SW480 (cell line): ENCODE results near the gene EVX2.

ENCODE experiments used
- DNase-seq: peaks from one replicate; pipeline ENCODE4 v3.0.0-alpha.2; 2016; ENCODE audit warnings: low spot score

The EVX2 gene

DNA sequence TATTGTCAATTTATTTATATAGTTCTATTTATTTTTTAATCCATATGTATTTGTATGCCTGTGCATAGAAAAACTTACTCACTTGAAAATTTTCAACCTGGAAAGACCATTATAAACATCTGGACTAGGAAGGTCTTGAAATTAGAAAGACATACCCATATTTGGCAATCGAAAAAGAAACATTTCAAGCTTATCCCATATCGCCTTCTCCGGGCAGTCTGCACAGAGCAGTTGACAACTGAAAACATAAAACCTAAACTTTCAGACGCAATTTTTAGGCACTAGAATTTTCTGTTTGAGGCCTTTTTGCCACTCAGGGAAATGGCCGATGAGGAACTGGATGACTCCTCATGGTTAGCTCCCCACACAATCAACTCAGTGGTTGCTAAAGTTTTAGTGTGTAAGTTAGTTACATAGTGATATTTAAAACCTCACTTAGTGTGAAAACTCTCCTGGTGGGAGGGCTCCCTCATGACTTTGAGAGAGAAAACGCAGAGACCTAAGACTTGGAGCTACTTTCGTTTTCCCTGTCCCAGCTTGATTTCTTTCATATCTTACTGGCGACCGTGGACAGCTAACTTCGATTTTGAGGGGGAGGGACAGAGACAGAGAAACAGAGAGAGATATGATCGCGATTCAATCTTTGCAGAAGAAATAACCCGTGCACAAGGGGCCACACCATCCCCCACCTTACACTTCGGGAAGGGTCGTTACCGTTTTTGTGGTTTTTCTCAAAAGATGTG is 12.7 kb upstream of the EVX2 start:
- DNase-seq, result no peak

GRCh38 chr2:176095421-176095820 is 11.7 kb upstream of the EVX2 start:
- no peak for DNase-seq

DNA sequence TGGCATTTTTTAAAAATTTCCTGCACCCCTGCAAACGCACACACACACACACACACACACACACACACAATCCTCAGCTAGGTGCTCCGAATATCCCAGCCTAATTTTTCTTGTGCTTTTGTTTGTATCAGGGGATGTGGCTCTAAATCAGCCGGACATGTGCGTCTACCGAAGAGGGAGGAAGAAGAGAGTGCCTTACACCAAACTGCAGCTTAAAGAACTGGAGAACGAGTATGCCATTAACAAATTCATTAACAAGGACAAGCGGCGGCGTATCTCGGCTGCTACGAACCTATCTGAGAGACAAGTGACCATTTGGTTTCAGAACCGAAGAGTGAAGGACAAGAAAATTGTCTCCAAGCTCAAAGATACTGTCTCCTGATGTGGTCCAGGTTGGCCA is 10.6 kb upstream of the EVX2 start:
- DNase-seq, result no peak

DNA sequence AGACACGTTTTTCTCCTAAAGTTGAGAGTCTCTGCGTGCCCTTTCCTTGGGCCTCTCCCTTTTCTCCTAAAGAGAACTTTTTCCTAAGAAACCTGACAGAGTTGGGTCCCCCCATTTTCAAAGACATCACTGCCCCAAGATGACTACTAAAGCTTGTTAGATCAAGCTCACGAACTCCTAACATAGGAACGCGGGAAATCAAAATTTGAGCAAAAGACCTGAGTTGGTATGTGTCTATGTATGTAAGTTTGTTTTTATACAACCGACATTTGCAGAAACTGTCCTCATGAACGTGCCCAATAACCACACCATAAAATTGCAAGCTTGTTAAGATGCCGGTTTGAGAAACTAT is 10.1 kb upstream of the EVX2 start:
- no peak for DNase-seq

DNA sequence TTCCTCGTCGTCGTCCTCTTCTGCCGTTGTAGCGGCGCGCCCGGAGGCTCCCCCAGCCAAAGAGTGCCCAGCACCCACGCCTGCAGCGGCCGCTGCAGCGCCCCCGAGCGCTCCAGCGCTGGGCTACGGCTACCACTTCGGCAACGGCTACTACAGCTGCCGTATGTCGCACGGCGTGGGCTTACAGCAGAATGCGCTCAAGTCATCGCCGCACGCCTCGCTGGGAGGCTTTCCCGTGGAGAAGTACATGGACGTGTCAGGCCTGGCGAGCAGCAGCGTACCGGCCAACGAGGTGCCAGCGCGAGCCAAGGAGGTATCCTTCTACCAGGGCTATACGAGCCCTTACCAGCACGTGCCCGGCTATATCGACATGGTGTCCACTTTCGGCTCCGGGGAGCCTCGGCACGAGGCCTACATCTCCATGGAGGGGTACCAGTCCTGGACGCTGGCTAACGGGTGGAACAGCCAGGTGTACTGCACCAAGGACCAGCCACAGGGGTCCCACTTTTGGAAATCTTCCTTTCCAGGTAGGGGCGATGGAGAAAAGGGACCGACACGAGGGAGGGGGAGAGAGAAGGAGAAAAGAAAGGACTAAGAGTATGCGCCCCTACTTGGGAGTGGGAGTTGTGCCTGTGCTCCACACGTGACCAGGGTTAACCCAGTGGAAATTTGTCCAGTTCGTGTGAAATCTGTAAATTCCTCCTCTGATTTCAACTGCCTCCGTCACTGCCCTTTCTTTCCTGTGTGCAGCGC is 9.6 kb upstream of the EVX2 start:
- DNase-seq, result peak; percentile 67

DNA sequence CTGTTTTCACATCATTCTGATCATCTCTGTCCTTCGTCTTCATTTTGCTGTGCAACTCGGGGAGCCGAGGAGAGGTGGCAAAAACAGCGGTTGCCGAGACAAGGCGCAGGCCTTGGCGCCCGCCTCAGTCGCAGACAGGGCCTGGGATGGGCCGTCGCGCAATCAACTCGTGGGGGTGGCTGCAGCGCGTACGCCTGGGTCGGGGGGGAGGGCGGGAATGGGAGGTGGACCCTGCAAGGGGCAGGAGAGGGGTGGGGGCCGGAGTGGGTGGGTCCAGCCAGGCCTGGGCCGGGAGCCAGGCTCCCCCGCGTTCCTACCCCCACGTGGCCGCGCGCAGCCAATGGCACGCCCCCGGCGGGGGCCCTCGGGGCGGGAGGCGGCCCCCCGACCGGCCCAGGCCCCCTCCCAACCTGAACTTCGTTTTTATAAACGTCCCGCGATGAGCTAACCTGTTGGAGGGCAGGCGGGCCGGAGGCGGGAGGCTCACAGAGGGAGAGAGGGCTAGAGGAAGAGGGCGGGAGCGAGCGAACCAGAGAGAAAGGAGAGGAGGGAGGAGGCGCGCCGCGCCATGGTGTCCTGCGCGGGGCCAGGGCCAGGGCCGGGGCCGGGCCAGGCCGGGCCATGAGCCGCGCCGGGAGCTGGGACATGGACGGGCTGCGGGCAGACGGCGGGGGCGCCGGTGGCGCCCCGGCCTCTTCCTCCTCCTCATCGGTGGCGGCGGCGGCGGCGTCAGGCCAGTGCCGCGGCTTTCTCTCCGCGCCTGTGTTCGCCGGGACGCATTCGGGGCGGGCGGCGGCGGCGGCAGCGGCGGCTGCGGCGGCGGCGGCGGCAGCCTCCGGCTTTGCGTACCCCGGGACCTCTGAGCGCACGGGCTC is 8.7 kb upstream of the EVX2 start, which contains the start of gene HOXD13:
HOXD13 (plus strand) TSS at position 452 of the 875 bp plus-strand sequence; CDS start at position 622, 170 bp downstream.
- DNase-seq, result peak; percentile 41

DNA sequence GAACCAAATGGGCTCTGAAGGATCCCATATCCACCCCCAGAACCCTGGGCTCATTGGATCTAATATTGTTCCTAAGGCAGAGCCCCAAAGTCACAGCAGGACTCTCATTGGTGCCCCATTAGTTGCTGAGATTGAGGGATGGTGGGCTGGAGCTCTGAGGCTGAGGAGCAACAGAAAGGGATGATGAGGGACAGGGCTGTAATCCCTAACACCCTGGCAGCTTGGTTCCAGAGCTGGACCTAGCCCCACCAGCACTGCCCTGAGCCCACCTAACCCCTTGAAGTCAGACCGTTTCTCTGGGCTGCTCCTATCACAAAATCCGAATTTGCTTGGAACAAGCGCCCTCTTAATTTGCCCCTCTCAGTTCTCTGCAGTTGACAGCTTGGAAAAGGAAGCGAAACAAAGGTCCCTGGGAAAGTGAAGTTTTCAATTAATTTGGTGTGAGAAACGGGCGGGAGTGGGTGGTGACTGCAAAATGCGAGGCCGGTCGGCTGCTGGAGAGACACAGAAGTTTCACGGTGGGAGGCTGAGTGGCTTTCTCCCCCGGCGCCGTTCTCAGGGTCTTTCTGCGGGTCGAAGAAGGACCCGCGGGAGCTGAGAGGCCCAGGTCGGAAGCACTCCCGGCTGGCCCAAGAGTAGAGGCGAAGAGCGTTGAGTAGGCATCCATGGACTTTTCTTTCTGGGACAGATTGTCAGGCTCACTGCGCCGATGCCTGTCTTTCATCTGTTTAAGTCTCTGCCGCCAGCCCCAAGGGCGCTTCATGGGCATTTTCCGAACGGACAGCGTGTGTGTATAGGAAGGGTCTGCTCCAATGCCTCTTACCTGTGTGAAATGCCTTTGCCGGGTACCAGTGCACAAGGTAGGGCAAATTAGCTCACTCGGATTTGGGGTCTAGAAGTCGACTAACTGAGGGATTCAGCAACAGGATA is 7.8 kb upstream of the EVX2 start:
- no peak for DNase-seq

DNA sequence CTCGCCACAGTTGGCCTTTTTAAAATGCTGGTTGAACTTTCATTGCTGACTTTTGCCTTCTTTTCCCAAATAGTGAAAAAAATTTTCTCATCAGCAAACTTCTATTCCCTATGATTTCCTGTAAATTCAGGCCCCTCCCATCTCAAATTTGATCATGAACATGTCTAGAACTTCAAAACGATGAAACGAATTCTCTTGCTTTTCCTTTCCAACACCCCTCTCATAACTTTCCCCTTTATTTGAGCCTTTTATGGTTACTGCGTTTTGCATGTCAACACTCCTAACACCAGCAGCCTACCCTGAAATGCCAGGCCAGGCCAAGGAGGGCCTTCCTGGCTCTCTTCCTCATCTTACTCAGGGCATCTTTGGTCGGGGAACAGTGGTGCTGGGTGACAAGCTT is 7.1 kb upstream of the EVX2 start:
- DNase-seq, result no peak

DNA sequence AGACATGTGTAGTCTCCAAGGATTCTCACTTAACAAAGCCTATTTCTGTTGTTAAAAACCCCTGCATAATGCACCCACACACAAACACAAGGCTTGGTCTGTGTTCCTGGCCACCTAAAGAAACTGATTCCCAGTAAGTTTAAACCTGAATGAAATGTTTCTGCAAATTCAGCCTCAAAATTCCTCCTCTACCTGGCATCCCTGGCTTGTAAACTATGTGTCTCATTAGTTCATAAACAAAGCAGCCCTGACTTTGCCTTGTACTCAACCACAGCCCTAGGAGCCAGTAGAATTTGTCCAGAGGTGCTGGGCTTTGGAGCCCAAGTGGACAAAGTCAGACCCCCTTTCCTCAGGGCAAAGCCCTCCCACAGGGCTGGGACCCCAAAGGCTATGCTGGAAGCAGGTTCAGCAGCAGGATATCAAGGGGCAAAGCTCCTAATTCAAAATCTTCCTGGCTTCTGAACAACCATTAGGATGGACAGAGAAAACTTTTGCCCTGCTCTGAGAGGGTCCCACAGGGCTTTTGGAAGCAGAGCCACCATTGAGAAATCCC is 6.2 kb upstream of the EVX2 start:
- DNase-seq, result no peak

DNA sequence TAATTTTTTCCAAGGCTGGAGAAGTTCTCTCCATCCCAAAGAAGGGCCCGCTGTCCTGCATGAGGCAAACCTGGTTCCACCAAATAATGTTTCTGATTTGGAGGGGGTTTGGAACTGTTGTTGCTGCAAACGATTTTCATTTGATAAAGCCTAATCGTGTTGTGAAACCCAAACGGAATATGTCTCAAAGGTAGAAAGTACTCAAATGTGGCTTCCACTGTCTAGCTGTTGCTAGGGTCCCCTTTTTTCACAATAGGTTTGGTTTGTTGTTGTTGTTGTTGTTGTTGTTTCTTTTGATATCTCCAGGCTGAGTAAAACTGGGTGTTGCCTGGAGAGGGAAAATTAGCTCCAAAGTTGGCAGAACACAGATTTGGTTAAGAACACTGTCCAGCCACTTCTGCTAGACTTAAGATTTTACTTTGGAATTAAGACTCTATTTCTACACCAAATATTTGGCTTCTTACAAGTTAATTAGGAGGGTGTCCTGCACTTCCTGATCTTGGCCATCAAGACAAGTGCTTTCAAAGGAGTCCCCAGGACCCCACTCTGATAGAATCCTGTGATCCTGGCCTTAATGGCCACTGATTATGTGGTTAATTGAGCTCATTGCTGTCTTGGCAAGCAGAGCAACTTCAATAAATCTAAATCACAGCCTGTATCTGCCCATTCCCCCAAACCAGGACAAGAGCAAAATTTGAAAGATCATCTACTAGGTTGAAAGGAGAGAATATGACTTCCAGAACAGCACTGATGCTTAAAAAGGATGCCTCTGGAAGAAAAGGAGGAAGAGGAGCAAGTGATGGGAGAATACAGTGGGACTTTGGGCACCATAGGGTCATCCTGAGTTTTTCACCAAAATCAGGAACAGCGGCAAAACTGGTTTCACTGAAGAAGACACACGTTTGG is 5.4 kb upstream of the EVX2 start:
- no peak for DNase-seq

GRCh38 chr2:176088048-176088936 is 4.5 kb upstream of the EVX2 start:
- DNase-seq, result peak; percentile 60

- no peak for DNase-seq
Measured at GRCh38 chr2:176087330-176088047, 3.7 kb upstream of the EVX2 start.

GRCh38 chr2:176085861-176086771 is 2.4 kb upstream of the EVX2 start:
- DNase-seq, result no peak

- no peak for DNase-seq
Measured at GRCh38 chr2:176085120-176085788, 1.5 kb upstream of the EVX2 start.

- DNase-seq, result no peak
Measured at GRCh38 chr2:176084611-176085119, 903 bp upstream of the EVX2 start.
